Measurements from ENCODE around the gene VWA7.

The VWA7 gene

DNA sequence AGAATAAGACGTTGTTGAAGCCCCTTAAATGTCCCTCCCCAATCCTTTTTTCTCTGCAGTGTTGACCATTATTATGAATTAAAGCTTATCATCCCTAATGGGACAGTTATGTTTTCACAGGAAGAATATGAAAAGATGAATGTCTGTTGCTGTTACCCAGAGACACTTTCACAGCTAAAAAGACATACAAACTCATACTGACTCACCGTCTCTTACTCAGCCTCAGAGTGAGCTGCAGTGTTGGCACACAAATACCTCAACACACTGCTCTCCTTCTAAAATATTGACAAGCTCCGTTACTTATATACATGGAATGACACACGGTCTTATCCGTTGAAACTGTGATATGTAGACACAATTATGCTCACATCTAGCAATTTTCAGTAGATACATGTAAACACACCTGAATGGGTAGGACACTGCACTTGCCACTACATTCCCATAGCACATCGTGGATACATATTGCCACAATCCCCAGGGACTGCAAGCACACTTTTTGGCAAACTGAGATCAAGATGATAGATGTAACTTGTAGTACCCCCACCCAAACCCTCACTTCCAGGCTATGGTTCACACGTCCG lies 24.3 kb downstream of the VWA7 start:
- DNase-seq (ENCODE audit: low spot score) = no peak

DNA sequence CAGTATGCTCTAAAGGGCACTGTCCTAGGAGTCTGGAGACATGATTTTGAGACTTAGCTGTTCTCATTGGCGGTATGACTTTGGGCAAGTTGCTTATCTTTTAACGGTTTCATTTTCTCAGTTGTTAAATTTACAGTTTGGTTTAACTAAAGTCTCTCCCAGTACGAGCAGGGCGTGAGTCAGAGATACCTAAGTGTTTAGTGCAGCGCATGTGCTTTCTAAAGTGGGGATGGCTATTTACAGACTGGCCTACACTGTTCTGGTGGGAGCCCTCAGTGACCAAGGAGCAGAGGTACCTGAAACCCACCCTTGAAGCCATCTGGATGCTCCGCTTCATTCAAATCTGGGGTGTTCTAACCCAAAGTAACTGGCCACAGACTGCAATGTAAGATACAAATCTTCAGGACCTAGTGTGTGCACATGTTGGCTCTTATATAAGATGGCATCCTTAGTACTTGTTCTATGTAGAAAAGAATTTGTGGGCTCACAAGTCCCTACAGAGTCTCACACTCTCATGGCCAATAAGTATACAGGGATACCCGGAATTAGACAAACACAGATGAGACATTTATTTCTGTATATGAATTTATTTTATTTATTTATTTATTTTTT lies 26.6 kb downstream of the VWA7 start:
- no peak for DNase-seq (ENCODE audit: low spot score)

DNA sequence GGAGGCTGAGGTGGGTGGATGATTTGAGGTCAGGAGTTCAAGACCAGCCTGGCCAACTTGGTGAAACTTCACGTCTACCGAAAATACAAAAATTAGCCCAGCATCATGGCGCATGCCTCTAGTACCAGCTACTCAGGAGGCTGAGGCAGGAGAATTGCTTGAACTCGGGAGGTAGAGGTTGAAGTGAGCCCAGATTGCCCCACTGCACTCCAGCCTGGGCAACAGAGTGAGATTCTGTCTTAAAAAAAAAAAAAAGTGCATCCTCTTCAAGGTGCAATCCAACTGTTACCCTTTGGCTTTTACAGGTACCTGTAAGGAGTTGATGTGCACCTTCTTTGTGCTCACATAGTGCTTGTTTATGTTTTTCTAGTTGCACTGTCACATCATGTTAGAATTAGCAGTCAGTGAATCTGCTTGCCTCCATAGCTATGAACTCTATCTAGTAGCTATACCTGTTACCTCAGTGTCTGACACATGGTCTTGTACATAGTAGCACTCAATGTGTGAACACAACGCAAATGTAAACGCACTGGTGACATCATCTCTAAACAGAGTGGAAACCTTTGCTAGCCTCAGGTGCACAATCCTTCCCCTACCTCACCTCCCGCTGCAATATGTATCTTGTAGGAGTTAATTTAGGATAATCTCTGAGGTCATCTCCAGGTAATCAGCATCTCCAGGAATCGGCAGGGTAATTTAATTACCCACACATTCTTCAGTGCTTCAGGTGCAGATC lies 27.7 kb downstream of the VWA7 start:
- DNase-seq (ENCODE audit: low spot score) = no peak

DNA sequence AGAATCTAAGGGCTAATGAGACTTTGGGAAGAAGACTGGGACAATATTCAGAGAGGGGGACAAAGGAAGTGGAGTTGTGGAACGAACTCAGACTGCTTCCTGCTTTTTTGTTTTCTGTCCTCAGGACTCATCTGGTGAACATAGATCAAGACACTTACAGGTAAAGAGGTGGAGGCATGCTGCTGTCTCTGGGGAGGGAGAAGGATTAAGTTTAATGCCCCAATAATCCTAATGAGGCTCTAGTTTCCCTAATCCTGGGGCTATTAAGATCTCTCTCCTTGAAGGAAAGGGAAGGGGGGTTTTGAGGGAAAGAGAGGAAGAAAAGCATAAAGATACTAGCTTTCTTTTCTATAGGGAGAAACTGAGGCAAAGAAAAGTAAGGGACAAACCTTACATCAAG lies 32.7 kb downstream of the VWA7 start:
- DNase-seq (ENCODE audit: low spot score) = no peak

DNA sequence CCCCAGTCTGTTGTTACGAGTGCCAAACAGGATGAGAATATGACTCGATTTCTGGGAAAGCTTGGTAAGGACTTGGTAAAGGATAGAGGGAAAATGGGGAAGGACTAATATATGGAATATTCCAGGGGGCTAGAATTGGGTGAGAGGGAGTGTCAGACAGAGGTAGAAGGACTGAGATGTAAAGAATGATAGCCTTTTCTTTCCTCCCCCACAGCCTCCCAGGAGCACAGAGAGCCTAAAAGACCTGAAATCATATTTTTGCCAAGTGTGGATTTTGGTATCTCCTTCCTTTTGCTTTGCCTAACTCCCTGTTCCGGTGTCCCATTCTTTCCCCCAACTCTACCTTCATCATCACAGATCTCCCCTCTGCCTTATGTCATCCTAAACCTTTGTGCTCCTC lies 34.2 kb downstream of the VWA7 start:
- no peak for DNase-seq (ENCODE audit: low spot score)

DNA sequence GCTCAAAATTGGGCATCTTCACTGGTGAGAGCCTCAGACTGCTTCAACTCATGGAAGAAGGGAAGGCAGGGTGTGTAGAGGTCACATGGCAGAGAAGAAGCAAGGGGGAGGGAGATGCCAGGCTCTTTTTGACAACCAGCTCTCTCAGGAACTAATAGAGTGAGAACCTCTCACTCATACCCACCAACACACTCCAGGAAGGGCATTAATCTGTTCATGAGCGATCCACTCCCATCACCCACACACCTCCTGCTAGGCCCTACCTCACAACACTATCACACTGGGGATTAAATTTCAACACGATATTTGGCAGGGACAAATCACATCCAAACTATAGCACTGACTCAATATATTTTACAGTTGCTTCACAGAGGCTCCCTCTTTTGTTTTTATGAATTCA lies 35.3 kb downstream of the VWA7 start:
- no peak for DNase-seq (ENCODE audit: low spot score)

DNA sequence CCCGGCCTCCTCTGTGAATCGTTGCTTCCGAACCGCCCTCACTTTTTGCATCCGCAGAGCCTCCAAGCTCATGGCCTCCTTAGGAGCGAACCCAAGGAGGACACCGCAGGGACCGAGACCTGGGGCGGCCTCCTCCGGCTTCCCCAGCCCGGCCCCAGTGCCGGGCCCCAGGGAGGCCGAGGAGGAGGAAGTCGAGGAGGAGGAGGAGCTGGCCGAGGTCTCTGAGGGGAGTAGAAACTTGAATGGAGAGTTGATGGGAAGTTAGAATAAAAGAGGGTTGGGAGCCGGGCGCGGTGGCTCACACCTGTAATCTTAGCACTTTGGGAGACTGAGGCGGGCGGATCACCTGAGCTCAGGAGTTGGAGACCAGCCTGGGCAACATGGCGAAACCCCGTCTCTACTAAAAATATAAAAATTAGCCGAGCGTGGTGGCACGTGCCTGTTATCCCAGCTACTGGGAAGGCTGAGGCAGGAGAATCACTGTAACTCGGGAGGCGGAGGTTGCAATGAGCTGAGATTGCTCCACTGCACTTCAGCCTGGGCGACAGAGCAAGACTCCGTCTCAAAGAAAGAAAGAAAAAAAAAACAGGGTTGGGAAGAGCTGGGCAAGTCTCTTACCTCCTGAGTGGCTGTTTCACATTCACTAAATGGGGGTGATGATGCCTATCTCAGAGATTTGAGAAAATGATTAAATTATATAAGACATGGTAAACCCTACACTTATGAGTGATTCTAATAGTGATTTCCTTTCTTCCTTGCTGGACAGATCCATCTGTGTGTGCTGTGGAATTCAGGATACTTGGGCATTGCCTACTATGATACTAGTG lies 36.5 kb downstream of the VWA7 start:
- DNase-seq (ENCODE audit: low spot score) = peak; percentile 76

DNA sequence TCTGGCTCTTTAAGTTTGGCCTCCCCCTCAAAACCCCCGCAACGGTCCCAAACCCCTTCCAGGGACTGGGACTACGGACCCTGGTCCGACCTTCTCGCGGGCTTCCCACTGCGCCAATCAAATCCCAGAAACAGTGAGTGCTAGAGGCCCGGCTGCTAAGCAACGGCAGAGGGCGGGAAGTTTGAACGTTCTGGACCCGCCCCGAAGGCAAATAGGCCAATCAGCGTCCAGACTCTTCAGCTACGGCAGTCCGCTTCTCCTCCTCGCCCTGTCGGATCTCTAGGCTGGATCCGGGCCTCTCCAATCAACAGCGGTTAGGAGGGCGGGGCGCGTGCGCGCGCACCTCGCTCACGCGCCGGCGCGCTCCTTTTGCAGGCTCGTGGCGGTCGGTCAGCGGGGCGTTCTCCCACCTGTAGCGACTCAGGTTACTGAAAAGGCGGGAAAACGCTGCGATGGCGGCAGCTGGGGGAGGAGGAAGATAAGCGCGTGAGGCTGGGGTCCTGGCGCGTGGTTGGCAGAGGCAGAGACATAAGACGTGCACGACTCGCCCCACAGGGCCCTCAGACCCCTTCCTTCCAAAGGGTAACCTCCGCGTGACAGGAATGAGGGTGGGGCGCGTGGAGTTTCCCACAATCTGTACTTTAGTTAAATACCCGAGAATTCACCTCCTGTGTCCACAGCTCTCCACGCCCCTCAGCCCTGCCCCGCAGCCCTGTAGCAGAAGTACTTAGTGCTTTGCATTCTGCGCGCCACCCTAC lies 37.3 kb downstream of the VWA7 start, which contains the start of gene MSH5:
Gene MSH5, plus strand, starts transcription at position 367 of the 758 bp plus-strand sequence. CDS start 462 bp downstream, outside the sequence.
- peak; percentile 99 for DNase-seq (ENCODE audit: low spot score)

DNA sequence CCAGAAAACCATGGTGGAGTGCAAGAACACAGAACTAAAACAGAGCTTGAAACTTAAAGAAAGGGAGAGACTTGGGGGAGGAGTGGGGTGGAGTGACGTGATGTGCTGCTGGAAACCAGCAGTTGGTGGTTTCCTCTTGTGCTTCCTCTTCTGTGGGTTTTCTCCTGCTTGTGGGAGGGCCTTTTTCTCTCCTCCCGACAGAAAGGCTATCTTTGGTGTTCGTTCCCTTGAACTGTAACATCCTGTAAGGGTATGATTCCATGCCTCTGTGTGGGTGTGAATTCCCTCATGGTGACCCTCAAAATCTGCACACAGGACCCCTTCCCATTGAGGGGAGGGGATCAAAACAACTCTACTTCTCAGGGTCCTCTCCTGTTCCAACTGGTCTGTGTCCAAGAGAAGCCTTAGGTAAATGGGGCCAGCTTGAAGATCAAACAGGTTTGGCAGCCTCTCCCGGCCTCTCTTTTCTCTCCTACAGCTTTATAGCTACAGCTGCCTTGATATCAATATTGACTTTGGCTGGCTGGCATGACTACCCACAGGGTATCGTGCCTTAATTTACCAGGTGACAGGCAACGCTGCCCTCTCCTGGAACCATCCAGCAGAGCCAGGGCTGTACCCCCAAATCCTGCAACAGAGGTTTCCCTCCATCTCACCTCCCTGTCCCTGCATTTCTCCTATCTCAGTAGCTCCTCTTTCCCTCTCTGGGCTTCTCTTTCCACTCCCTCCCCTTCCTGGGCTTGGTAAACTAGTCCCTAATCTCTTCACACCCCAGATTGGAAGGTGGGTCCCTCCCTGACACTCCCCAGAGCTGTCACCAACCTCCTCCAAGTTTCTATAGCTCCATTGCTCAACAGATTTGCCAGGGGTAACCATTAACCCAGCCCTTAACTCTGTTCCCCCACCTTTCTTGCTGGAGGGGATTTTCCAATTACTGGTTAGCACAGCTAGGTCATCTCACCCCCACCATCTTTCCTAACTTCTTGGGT lies 38.8 kb downstream of the VWA7 start:
- DNase-seq (ENCODE audit: low spot score) = peak; percentile 89

DNA sequence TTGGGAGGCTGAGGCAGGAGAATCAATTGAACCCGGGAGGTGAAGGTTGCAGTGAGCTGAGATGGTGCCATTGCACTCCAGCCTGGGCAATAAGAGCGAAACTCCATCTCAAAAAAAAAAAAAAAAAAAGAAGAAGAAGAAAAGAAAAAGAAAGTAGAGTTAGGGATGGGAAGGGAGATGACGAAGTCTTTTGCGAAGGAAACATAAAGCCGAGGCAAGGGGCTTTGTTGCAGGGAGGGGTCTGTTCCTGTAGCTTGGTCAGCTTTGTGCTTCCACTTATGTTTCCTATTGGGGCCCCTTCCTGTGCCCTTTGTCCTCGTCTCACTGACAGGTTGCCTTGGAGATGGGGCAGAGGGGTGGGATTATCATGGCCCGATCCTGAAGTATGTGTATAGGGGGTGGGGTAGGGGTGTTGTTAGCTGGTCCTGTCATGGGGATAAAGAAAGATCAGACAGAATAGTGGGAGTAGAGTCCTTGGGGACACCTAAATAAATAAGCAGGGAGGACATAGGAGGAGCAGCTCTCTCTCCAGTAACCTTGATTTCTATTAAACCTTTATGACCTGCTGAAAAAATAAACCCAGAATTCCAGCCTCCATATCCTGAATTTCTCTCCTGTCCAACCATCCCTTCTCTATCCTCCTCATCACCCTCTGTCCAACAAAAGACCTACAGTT lies 39.7 kb downstream of the VWA7 start:
- no peak for DNase-seq (ENCODE audit: low spot score)

DNA sequence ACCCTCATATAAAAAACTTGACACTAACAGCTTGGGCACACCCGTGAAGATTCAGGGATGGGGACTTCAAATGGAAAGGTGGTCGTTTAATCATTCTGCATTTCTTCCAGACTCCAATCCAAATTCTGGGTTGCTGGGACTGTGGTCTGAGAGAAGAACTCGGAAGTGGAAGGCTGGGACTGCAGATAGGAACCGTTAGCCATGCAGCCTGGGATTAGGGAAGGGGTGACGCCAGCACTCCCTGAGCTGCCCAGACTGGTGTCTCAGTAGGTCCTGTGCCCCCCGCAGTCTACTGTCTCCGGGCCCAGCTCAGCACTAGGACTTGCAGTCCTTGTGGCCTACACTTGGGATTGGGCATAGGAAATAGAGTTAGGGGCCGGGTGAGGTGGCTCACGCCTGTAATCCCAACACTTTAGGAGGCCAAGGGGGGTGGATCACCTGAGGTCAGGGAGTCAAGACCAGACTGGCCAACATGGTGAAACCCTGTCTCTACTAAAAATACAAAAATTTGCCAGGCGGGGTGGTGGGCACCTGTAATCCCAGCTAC lies 40.3 kb downstream of the VWA7 start:
- no peak for DNase-seq (ENCODE audit: low spot score)

DNA sequence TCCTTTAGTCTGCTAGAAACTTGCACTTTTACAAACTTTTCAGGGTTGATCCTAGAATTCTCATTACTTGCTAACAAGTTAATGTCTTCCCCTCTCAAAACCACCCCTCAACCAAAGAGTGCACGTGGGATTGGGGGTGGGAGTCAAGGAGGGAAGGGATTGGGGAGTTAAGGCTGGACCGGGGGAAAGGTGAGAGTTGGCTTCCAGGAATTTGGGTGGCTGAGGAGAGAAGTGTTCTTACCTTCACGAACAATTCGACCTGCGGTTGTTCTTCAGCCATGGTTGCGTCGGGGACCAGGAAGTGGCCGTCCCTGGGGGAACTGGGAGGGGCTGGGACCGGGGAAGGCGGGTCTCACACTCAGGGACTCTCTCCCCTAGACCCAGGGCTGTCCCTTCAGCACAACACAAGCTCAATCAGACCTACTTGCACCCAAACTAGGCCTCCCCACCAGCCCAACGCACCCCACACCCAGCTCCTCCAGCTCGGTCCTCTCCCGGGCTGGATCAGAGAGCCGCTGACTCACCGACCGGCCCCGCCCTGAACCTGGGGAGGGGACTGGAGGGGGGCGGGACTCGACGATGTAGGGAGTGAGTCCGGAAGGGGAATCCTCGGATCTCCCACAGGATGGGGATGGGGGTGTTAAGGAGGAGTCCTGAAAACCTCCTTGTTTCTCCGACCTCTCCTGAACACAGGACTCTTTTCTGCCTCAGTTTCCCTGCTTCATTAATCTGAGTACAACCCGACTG lies 40.9 kb downstream of the VWA7 start, which contains the start of gene CLIC1:
Gene CLIC1, minus strand, starts transcription at position 510 of the 747 bp plus-strand sequence. Its CDS starts 230 bp downstream, at position 280.
- peak; percentile 82 for DNase-seq (ENCODE audit: low spot score)

DNA sequence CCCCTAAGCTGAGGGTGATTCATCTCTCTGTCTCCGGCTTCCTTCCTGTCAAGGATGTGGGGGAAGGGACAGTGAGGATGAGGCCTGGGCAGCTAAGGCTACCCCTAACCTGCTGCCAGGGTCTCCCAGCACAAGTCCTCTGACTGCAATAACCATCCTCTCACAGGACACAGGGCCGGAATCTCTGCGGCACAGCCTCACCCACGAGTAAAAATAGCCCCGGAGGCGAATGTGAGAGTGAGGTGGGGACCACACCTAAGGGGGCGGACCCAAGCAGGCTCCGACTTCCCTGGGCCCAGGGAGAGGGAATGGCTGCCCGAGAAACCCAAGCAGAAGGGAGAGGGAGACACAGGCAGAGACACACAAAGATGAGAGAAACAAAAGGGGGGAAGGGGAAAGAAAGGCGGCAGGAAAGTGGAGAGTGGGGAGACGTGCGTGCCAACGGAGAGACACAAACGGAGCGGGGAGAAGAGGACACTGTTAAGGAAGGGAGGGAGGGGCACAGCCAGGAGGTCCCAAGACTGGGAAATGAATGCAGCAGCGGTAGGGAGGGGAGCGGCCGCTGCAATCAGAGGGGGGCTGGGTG lies 42.2 kb downstream of the VWA7 start:
- DNase-seq (ENCODE audit: low spot score) = peak; percentile 63

DNA sequence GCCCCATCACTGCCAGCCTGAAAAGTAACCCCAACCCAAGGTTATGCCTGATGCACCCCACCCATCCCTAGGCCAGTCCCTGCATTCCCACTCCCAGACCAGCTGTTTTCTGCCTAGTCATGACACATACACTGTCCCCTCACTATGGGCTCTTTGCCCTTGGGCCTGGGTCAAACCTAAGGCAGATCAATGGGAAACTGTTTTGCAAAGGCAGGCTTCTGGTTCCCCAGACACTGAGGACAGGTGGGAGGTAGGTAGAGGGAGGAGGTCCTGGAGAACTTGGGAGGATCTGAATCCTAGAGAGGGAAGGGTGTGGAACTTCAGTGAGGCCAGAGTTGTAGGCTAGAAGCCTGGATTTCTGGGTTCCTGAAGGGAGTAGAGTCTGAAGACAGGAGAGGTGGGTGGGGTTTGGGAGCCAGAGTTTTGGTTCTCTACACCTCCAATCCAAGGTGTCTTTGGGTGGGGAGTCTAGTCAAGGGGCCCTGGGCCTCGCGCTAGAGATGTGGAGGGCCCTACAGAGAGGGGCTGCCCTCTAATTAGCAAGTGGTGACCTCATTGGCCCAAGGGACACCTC lies 42.8 kb downstream of the VWA7 start:
- DNase-seq (ENCODE audit: low spot score) = no peak

DNA sequence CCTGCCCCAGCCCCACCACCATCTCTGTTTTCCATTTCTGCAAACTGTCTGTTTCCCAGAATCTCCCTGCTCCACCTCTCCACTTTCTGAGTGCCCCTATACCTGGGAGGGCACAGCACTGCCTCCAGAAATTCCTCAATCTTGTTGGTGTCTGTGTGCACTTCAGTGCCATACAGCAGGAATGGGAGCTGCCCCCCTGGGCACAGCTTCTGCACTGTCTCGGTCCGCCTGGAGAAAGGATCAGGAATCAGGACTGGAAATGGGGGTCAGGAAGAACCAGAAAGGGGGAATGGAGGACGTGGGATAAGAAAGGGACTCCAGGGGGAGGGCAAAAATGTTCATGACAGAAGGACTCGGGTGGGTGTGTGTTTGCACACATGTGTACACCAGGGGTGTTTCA lies 43.4 kb downstream of the VWA7 start:
- no peak for DNase-seq (ENCODE audit: low spot score)

DNA sequence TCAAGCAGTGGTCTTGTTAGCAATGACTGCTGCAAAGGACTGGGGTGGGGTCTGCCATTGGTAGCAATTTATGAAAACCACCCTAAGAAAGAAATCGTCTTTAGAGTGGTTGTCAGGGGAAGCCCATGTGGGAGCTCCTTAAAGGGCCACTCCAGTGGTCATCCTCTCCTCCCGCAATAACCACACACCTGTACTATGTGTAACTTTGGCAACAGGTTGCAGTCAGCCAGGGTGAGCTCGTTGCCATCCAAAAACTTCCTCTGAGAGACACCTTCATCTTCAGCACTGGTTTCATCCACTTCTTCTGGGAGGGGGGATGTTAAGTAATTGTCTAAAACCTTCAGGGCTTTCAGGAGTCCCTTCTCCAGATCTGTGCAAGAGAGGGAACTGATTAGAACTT lies 45.1 kb downstream of the VWA7 start:
- no peak for DNase-seq (ENCODE audit: low spot score)

DNA sequence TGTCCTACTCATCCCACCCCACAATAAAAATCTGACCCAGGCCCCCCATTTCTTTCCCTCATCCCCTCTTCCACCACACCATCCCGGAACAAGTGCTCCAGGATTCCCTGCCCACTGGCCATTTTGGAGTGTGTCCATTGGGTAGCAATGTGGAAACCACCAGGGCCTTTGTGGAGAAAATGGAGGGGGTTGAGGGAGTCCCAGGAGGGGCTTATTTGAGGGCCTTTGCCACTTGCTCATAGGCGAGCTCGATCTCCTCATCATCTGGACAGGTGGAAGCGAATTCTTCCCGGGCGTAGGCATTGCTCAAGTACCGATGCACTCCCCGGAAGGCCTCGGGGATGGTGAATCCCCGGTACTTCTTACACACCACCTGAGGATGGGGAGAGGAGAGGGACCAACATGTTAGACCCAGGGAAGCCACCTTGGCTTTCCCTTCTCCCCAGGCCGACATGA lies 46.5 kb downstream of the VWA7 start:
- no peak for DNase-seq (ENCODE audit: low spot score)

All from NAMALWA (cell line).